ENCODE results near the gene RIPK4.
"Not testable (repeated sequence)": the region's sequence is repeated elsewhere in the genome, so short reads cannot be mapped to it uniquely, and the experiment has no call there.

The RIPK4 gene

DNA sequence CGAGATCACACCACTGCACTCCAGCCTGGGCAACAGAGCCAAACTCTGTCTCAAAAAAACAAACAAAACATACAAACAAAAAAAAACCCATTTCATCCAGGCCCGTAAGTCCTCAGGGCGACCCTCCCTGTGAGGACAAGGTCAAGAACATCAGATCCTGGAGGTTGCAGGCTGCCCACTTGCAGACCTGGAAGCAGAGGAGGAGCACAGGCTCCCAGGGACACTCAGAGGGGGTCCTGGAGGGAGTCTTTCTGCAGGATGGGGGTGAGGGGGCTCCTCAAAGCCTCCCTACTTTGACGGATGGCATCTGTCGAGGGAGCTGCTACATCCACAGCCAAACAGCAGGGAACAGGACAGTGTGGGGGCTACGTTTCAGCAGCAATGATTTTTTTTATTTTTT lies 47.2 kb downstream of the RIPK4 start:
- H3K27ac Mint-ChIP-seq: no peak overlapping the region
- H3K9me3 Mint-ChIP-seq: peaks cover 0 to 2% of the 10 kb centered on the region in 2 donors
- H3K27me3 Mint-ChIP-seq: peaks cover 51 to 67% of the 10 kb centered on the region in 2 donors
- ATAC-seq (replicated peaks) (no peak), DNase-seq (no peak)
- no peaks in the 10 kb centered on the region for H3K36me3 Mint-ChIP-seq
- no peak overlapping the region for H3K4me3 Mint-ChIP-seq
- peaks cover 3 to 8% of the 10 kb centered on the region in 2 donors for H3K4me1 Mint-ChIP-seq

DNA sequence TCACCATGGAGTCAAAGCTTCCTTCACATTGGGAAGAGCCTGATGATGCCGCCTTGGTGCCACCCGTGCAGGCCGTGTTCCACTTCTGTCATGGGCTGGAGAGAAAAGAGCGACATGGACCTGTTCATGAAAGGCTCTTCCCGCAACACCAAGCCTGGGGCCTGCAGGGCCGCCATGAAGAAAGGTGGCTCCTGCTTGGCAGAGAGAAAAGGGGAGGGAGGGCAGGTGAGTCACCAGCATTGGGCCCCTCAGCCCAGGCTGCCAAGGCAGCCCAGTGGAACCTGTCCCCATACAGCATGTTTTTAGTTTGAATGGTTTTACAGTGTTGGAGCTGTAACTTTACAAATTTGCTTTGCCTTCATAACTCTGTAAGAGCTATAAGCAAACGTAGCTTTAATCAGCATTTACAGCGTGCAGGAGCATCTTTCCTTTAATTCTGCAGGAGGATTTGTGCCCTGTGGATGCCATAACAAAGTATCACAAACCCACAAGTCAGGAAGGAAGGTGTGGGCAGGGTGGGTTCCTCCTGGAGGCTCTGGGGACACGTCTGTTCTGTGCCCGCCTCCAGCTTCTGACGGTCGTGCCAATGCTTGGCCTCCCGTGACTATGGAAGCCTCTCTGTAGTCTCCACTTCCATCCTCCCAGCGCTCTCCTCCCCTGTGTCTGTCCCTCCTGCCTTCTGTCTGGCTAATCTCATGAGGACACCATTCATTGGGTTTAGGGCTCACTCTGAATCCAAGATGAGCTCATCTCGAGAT lies 49.1 kb downstream of the RIPK4 start:
- Mint-ChIP-seq H3K36me3 (no peaks in the 10 kb centered on the region), H3K27me3 (peaks cover 57 to 71% of the 10 kb centered on the region in 2 donors), H3K9me3 (peaks cover 0 to 2% of the 10 kb centered on the region in 2 donors), H3K27ac (no peak overlapping the region), H3K4me3 (no peak overlapping the region), H3K4me1 (peaks cover 3 to 8% of the 10 kb centered on the region in 2 donors)
- ATAC-seq (replicated peaks) (peak in 1 of 2 donors; percentile 25), DNase-seq (no peak)

DNA sequence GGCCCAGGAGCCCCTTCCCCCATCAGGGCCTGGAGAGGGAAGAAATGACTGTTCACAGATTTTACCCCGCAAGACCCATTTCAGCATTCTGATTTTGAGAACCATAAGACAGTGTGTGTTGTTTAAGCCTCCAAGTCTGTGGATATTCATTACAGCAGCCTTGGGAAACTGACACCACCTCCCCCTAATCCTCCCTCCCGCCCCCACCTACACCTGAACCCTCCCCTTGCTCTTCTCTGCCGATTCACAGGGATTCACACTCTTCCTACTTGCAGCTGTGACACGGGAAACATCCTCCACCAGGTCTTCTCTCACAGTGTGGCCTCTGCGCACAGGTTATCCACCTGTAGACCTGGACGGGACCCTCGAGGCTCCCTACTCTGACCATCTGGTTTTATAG lies 50.1 kb downstream of the RIPK4 start:
- no peak for ATAC-seq (replicated peaks)
- Mint-ChIP-seq H3K36me3 (no peaks in the 10 kb centered on the region), H3K27me3 (peaks cover 55 to 71% of the 10 kb centered on the region in 2 donors), H3K4me3 (no peak overlapping the region), H3K27ac (no peak overlapping the region), H3K9me3 (peaks cover 0 to 2% of the 10 kb centered on the region in 2 donors), H3K4me1 (peaks cover 4 to 8% of the 10 kb centered on the region in 2 donors)
- no peak for DNase-seq

DNA sequence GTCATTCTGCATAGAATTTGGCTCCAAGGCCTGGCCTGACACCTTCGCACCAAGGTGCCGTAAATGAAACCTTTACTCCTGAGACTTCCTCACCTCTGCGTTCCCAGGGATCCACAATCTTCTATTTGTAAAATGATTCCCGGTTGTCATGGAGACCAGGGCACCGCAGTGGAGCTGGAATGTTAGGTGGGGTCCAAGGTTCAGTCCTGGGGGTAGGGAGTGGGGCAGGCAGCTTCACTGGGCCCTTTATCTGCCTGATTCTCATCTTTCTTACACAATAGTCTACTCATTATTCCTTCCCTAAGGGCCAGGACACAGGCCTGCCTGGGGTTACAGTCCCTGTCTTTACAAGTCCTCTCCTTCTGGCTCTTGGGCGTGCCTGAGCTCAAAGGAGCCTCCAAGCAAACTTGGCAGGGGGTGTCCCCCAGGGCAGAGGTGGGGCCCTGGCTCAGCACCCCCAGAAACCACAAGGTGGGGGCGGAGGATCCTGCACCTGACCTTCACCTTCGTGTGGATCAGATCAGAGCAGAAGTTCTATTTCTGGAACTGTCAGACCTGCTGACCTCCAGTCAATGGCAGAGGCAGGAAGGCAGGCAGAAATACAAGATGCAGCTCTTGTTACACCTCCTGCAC lies 51.1 kb downstream of the RIPK4 start:
- no peak for DNase-seq
- no peak overlapping the region for H3K4me3 Mint-ChIP-seq
- peaks cover 0 to 2% of the 10 kb centered on the region in 2 donors for H3K9me3 Mint-ChIP-seq
- peaks cover 57 to 74% of the 10 kb centered on the region in 2 donors for H3K27me3 Mint-ChIP-seq
- no peak for ATAC-seq (replicated peaks)
- no peaks in the 10 kb centered on the region for H3K36me3 Mint-ChIP-seq
- no peak overlapping the region for H3K27ac Mint-ChIP-seq
- peaks cover 4 to 8% of the 10 kb centered on the region in 2 donors for H3K4me1 Mint-ChIP-seq

DNA sequence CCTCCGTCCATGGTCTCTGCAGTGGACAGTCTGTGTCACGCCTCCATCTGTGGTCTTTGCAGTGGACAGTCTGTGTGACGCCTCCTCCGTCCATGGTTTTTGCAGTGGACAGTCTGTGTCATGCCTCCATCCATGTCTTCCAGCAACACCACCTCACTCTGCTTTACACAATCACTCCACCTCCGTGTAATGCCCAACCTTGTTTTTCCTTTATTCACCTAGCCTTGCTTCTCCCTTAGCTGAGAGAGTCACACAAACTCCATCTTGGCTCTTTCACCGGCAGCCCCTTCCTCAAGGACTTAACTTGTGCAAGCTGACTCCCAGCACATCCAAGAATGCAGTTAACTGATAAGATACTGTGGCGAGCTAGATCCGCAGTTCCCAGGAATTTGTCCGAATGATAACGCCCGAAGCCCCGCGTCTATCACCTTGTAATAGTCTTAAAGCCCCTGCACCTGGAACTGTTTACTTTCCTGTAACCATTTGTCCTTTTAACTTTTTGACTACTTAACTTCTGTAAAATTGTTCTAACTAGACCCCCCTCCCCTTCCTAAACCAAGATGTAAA lies 52.5 kb downstream of the RIPK4 start:
- not testable (repeated sequence) for H3K4me1 Mint-ChIP-seq; H3K4me3 Mint-ChIP-seq; H3K36me3 Mint-ChIP-seq; ATAC-seq (replicated peaks); H3K9me3 Mint-ChIP-seq; H3K27ac Mint-ChIP-seq; DNase-seq
- H3K27me3 Mint-ChIP-seq: peaks cover 48 to 66% of the 10 kb centered on the region in 2 donors

DNA sequence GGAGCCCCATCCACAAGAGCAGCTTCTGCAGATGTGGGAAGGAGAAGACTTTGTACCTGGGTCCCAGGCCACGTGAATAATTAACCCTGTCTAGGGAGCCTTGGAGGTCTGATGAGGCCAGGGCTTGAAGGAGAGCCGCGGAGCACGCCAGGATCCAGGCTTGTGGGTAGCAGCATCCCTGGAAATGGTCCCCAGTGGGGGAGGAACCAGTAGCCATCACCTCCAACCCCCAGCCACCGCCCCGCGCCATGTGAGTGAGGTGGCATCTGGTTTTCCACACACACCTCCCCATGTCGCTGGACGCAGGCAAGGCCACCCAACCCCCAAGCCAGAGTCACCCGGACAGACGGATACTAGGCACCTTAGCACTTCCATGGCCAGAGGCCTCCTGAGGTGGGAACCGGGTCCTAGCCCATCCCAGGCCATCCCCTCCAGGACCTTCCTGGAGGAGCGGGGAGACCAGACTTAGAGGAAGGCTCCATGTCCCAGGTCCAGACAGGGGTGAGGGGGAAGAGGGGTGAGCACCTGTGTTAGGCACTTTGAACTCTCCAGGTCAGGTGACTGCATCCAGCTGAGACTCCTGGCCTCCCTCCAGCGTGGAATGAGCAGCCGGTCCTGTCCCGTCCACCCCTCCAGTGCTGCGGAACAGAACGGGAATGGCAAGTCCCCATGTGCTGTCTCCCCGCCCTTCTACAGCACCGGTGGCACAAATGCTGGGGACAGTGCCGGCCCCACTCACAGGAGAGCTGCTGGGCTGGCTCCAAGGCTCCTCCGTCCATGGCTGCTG lies 53.2 kb downstream of the RIPK4 start:
- peaks cover 54 to 72% of the 10 kb centered on the region in 2 donors for H3K27me3 Mint-ChIP-seq
- H3K4me3 Mint-ChIP-seq: no peak overlapping the region
- H3K27ac Mint-ChIP-seq: no peak overlapping the region
- no peak for DNase-seq
- peaks cover 0 to 2% of the 10 kb centered on the region in 2 donors for H3K9me3 Mint-ChIP-seq
- H3K4me1 Mint-ChIP-seq: peaks cover 4 to 8% of the 10 kb centered on the region in 2 donors
- no peak for ATAC-seq (replicated peaks)
- H3K36me3 Mint-ChIP-seq: no peaks in the 10 kb centered on the region

DNA sequence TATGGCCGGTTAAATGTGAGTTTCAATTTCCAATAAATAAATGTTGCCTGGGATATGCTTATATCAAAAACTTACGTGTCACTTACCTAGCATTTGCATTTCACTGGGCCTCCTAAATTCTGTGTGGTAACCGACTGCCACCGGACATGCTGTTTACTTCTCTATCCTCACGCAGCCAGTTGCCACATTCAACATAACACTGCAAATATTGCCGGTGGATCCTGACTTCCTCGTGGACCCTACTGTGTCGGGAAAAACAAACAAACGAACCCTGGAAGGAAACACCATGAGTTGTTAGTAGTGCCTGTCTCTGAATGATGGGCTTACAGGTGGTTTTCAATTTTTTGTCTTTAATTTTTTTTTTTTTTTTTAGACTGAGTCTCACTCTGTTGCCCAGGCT lies 54.1 kb downstream of the RIPK4 start:
- ATAC-seq (replicated peaks): no peak
- Mint-ChIP-seq H3K4me3 (no peak overlapping the region), H3K36me3 (no peaks in the 10 kb centered on the region), H3K4me1 (peaks cover 2% of the 10 kb centered on the region in 2 donors), H3K27ac (no peak overlapping the region), H3K27me3 (peaks cover 61 to 74% of the 10 kb centered on the region in 2 donors), H3K9me3 (peaks cover 0 to 2% of the 10 kb centered on the region in 2 donors)
- no peak for DNase-seq

DNA sequence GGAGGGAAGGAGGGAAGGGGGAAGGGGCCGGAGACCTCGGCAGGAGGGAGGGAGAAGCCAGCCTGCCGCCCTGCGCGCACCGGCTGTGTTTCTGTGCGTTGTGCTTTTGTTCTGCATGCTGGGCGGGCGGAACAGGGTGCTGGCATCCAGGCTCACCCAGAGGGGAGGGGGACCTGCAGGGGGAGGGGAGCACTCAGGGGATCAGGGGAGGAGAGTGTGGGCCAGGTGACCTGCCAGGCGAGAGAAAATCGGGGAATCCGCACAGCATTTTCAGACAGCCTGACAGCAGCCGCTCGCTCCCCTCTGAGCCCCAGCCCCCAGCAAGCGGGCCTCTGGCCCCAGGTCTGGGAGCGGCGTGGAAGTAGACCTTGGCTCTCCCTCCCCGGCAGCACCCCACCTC lies 54.7 kb downstream of the RIPK4 start:
- no peak overlapping the region for H3K4me3 Mint-ChIP-seq

DNA sequence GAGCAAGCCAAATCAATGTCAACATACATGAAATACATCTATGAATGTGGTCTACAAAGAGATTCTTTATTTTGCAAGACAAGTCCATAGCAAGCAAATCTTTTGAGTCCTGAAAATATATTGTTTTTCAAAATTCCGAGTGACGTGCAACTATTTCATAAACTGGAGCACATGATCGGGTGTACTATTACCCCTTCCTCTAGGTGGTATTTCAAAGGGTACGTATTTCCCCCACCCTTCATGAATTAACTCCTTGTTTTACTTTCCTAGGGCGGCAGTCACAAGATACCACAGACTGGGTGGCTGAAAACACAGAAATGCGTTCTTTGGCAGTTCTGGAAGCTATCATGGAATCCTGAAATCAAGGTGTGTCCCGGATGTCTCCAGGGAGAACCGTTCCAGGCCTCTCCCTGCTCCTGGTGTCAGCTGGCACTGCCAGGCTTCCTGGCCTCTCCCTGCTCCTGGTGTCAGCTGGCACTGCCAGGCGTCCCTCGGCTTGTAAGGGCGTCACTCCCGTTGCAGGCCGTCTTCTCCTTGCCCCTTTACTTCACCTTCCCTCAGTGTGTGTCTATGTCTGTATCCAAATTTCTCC lies 55.3 kb downstream of the RIPK4 start:
- H3K27me3 Mint-ChIP-seq: peaks cover 67 to 77% of the 10 kb centered on the region in 2 donors
- H3K4me1 Mint-ChIP-seq: peaks cover 0 to 2% of the 10 kb centered on the region in 2 donors

More for the DNA sequence above, 54.7 kb downstream of the RIPK4 start:
- peaks cover 66 to 77% of the 10 kb centered on the region in 2 donors for H3K27me3 Mint-ChIP-seq
- no peak overlapping the region for H3K27ac Mint-ChIP-seq
- DNase-seq: no peak
- H3K9me3 Mint-ChIP-seq: peaks cover 4% of the 10 kb centered on the region in 2 donors
- no peak for ATAC-seq (replicated peaks)
- peaks cover 0 to 2% of the 10 kb centered on the region in 2 donors for H3K4me1 Mint-ChIP-seq
- H3K36me3 Mint-ChIP-seq: peaks cover 0 to 4% of the 10 kb centered on the region in 2 donors

DNA sequence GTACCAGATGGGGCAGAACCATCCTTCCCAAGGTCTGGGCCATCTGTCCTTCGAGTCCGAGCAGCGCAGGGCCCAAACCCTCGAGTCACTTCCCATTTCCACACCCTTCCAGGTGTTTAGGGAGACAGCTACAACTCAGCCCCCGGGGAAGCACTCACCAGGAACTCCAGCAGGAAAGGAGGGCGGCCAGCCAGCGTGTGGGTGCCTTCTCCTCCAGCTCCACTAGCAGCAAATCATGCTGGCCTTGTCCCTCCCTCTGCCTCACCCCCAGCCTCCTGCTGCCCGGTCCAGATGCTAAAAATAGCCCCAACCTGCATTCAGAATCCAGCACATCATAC lies 56.1 kb downstream of the RIPK4 start:
- Mint-ChIP-seq H3K27ac (no peak overlapping the region), H3K4me3 (no peak overlapping the region), H3K4me1 (peaks cover 0 to 2% of the 10 kb centered on the region in 2 donors), H3K9me3 (peaks cover 9 to 12% of the 10 kb centered on the region in 2 donors), H3K27me3 (peaks cover 65 to 75% of the 10 kb centered on the region in 2 donors), H3K36me3 (peaks cover 0 to 6% of the 10 kb centered on the region in 2 donors)
- ATAC-seq (replicated peaks) (no peak), DNase-seq (no peak)

More for the DNA sequence above, 55.3 kb downstream of the RIPK4 start:
- ATAC-seq (replicated peaks): no peak
- H3K9me3 Mint-ChIP-seq: peaks cover 9 to 11% of the 10 kb centered on the region in 2 donors
- no peak for DNase-seq
- H3K27ac Mint-ChIP-seq: no peak overlapping the region
- H3K36me3 Mint-ChIP-seq: peaks cover 0 to 6% of the 10 kb centered on the region in 2 donors
- no peak overlapping the region for H3K4me3 Mint-ChIP-seq

DNA sequence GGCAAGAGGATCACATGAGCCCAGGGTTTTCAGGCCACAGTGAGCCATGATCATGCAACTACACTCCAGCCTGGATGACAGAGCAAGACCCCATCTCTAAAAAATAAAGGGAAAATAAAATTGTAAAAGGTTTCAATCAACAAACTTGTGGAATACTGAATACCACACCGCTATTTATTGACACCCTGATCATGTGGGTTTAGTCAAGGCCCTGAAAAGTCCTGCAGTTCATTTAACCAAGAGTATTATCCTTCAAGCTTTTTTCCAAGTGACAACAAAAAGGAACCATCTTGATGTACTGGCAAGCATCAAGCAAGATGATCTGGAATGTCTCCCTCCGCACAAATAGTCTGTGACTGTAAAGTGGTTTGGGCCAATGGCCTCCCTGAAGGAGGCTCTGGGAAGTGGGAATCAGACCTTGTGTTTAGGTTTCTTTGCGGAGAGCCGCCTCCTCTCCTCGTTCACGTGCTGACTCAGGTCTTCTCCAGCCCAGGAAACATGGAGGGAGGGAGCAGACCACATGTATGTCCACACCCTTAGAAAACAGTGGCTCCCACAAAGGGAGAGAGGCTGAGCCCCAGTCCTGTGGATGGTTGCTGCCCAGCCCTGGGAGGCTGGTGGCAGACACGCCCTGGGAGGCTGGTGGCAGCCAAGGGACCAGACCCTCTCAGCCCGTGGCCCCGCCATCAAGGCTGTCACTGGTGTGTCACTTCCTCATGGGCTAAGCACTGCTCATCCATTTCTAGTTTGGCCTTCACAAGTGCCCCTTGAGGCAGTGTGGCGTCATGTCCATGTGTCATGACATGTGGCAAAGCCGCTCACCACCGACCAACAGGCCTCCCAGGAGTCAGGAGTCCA lies 56.7 kb downstream of the RIPK4 start:
- Mint-ChIP-seq H3K9me3 (peaks cover 7 to 12% of the 10 kb centered on the region in 2 donors), H3K27ac (no peak overlapping the region), H3K4me3 (no peak overlapping the region), H3K4me1 (peaks cover 0 to 2% of the 10 kb centered on the region in 2 donors), H3K27me3 (peaks cover 66 to 75% of the 10 kb centered on the region in 2 donors), H3K36me3 (peaks cover 0 to 6% of the 10 kb centered on the region in 2 donors)
- ATAC-seq (replicated peaks) (no peak), DNase-seq (no peak)

DNA sequence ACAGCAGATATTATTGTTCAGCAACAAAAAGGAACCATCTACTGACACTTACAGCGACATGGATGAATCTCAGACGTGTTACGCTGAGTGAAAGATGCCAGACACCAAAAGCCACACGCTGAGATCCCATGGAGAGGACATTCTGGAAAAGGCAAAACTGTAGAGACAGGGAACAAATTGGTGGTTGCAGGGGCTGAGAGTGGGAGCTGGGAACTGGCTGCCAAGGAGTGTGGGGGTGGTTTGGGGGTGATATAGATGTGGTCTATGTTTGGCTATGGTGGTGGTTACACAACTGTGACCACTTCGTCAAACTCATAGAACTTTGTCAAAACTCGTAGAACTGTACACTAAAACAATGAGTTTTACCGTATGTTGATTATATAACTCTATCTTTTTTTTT lies 57.7 kb downstream of the RIPK4 start:
- ATAC-seq (replicated peaks) (no peak), DNase-seq (no peak)
- Mint-ChIP-seq H3K4me1 (peaks cover 0 to 2% of the 10 kb centered on the region in 2 donors), H3K36me3 (peaks cover 0 to 6% of the 10 kb centered on the region in 2 donors), H3K27me3 (peaks cover 55 to 71% of the 10 kb centered on the region in 2 donors), H3K9me3 (peaks cover 7 to 12% of the 10 kb centered on the region in 2 donors), H3K27ac (no peak overlapping the region), H3K4me3 (no peak overlapping the region)

DNA sequence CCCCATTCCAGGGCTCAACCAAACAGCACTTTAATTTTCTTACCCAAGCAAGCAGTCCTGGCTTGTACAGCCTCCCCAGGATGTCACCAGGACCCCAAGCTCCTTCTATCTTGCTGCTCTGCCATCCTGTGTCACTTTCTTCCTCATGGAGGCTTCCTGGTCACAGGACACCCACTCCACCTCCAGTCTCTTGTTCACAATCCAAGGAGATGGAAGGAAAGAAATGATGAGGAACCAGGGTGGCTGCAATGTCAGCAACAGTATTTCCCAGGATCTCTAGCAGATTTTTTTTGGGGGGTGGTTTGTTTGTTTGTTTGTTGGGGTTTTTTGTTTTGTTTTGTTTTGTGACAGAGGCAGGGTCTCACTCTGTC lies 58.9 kb downstream of the RIPK4 start:
- DNase-seq (no peak), ATAC-seq (replicated peaks) (no peak)
- no peak overlapping the region for H3K4me3 Mint-ChIP-seq
- peaks cover 7 to 12% of the 10 kb centered on the region in 2 donors for H3K9me3 Mint-ChIP-seq
- H3K4me1 Mint-ChIP-seq: peaks cover 0 to 2% of the 10 kb centered on the region in 2 donors
- no peak overlapping the region for H3K27ac Mint-ChIP-seq
- peaks cover 0 to 6% of the 10 kb centered on the region in 2 donors for H3K36me3 Mint-ChIP-seq
- H3K27me3 Mint-ChIP-seq: peaks cover 47 to 60% of the 10 kb centered on the region in 2 donors
